Measurements from ENCODE around the gene UBE2QL1.

The UBE2QL1 gene

DNA sequence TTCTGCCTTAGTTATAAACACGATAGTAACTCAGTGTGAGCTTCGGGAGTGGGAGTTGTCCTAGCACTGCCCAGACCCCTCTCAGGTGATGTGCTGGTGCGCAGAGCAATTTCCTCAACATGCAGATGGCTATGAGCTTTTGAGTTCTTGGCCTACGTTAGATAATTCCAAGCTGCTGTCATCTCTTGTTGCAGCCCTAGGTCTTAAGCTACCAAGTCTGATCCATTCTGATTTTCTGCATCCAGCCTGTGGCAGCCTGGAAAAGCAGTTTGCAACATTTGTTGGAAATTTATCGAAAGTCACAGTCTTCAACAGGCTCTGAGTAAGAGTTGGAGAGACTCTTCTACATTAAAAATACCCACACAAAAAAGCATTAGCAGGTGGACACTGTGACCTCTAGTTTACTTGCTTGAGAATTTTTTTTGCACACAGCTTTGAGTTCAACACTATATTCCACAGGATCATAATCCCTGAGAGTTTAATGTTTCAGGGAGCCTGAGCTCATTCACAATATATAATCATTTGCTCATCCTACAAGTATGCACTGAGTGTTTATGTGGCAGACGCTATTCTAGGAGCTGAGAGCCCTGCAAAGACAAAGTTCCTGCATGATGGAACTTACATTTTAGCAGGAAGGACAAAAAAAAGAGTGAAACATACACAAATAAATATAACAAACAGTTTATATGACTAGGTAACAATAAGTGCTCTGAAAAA, 91.6 kb downstream of the UBE2QL1 start:
- DNase-seq: no peak

DNA sequence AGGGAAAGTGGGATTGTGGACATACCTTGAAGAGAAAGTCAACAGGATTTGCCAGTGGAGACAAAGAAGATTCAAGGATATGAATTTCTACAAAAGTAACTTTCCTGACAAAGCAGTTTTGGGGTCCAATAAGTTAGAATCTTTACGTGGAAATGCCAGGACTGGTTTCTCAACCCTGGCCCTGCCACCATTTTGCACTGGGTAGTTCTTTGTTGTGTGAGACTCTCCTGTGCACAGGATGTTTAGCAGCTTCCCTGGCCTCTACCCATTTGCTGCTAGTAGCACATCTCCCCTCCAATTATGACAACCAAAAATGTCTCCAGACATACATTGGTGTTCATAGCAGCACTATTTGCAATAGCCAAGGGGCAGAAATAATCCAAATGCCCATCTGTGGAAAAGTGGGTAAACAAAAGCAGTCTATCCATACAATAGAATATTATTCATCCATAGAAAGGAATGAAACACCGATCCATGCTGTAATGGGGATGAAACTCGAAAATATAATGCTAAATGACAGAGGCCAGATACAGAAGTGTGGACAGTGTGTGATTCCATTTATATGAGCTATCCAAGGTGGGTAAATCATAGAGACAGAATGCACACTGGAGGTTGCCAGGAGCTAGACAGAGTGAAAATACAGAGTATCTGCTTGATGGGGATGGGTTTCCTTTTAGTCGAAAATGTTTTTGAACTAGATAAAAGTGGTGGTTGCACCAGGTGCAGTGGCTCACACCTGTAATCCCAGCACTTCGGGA, 92.8 kb downstream of the UBE2QL1 start:
- no peak for DNase-seq

GRCh38 chr5:6542421-6543345, 94.0 kb downstream of the UBE2QL1 start:
- no peak for DNase-seq

- no peak for DNase-seq
Measured at GRCh38 chr5:6543346-6543730, 94.7 kb downstream of the UBE2QL1 start.

DNA sequence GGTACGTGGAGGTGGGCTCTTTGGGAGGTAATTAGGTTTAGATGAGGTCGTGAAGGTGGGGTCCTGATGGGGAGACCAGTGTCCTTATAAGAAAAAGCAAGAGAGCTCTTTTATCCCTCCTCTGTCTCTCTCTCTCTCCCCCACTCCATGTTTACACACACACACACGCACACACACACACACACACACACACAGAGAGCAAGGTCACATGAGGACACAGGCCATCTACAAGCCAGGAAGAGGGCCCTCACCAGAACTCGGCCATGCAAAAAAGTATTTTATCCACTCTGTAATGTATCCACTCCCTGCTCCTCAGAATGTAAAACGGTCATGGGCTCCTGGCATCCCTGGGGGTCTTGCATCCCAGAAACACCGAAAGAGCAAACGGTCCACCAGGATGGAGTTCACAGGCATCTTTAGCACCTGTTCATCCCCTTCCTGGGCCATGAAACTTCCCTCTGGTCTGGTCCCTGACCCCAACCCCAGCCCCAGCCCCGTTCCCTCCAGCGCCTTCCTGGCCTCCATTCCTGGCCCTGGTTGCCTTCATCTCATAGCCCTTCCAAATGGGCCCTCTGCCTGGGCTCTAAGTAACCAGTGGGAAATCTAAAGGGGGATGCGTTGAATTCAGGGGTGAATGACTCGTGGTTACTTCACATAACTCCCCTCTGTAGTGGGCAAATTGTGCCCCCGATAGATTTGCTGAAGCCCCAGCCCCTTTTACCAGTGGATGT, 95.3 kb downstream of the UBE2QL1 start:
- DNase-seq: no peak

Data from NCI-H2081 (cell line).